GM19239 (cell line): Measurements from ENCODE around the gene MYL12A.
"Not testable (repeated sequence)": the region's sequence is repeated elsewhere in the genome, so short reads cannot be mapped to it uniquely, and the experiment has no call there.

Experiments
- DNase-seq: peaks from one replicate; pipeline ENCODE4 v3.0.0; 2011; ENCODE audit warnings: low spot score; ENCODE audit not compliant: insufficient read length
- FAIRE-seq: peaks from 2 replicates; lab custom pipeline; 2011; peaks lifted over from hg19 to GRCh38; lab: Jason Lieb, UNC

The MYL12A gene

DNA sequence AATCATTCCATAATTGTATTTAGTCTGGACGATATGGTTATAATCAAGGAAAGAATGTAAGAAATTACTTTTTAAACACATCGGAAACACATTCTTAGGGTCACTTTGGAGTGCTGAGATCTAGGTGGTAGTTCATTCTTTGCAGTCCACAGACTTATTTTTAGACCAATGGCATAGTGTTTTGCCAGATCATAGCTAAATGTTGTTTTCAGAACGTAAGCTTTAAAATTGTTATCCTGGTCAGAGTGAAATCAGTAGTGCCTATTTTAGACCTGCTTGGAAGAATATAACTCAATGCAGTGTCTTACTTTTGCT lies 4.3 kb downstream of the MYL12A start:
- DNase-seq = no peak
- no peak for FAIRE-seq

GRCh38 chr18:3252843-3253242 lies 5.2 kb downstream of the MYL12A start:
- DNase-seq (no peak), FAIRE-seq (no peak)

DNA sequence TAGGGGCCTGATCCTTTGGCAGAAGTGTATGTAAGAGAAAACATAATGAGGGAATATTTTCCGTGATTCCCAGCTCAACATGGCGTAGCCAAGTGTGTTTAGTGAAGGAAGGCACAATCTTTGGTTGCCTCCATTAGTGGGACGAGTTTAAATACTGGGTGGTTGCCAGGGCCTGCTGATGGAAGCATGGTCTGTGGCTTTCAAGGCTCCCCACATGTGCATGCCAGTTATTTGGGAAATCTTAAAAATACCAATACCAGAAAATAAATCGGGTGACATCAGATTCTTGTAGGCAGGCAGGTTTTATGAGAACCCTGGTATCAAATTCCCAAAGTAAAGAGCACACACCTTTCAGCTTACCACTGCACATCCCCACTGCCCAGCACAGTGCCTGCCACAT lies 7.1 kb downstream of the MYL12A start:
- no peak for FAIRE-seq

DNA sequence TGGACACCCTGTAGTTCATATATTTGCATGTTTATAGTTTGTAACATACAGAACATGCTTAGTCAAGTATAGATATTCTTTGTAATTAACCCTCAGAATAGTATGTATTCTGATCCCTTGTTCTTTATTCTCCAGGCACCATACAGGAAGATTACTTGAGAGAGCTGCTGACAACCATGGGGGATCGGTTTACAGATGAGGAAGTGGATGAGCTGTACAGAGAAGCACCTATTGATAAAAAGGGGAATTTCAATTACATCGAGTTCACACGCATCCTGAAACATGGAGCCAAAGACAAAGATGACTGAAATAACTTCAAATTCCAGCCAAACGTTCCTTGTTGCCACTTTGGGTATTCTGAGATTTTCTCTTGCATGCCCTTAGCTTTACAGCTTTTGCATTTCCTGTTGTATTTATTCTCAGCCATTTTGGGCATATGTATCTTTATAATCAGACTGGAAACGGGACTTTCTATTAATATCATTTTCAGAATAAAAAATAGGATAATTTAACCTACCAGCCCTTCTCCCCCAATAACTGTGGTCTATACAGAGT lies 8.1 kb downstream of the MYL12A start:
- DNase-seq (no peak), FAIRE-seq (peak; percentile 63)

More for the DNA sequence above, 7.1 kb downstream of the MYL12A start:
- DNase-seq = no peak

- no peak for DNase-seq
- FAIRE-seq = peak; percentile 72
These were observed 9.4 kb downstream of the MYL12A start for GRCh38 chr18:3256693-3257626.

GRCh38 chr18:3257627-3258120 lies 10.1 kb downstream of the MYL12A start:
- DNase-seq (no peak), FAIRE-seq (no peak)

DNA sequence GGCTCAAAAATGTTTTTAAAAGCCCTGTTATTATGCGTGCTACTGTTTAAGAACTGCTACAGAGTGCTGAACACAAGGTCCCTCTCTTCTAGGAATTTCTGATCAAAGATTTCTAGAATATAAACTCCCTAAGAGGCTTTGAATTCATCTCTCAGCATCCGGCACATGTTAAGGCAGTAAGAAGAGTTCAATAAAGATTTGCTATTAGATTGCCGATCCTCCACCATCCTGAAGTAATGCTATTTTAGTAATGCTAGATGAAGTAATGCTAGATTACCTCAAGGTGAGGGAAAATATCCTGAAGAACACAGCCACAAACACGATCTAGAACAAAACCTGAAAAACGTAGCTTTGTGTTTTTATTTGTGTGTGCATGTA lies 13.4 kb downstream of the MYL12A start:
- no peak for DNase-seq
- FAIRE-seq = peak; percentile 42

DNA sequence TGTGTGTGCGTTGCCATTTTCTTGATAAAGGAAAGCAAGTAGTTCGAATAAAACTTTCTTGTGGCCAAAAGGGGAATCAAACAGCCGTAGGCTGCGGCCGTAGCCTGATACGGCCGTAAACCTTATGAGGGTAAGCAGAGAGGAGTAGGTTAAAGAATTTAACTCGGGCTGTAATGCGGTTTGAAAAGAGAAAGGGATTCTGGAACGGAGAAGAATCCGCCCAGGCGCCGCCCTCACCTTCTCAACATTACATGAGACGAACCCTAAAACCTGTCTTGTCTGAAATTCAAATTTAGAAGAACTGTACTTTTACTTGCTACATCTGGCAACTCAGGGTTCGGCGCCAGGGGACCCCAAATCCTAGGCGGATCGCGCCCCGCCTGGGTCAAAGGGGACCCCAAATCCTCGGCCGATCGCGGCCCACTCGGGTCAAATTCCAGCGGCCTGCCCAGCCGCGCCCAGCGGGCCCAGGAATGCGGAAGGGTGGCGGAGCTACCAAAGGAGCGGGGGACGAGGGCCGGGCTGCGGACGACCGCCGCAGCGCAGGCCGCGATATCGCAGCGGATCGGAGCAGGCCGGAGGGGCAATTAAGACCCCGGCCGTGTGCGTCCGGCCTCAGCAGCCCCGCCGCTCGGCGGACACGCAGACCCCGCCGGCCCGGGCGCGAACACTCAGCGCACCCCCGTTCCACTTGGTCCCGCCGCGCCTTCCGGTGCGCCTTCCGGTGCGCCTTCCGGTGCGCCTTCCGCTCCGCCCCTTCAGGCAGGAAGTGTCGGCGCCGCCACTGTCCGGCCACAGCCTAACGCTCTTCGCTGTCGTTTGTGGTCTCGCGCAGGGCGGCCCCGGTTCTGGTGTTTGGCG lies 14.0 kb downstream of the MYL12A start, which contains the start of gene MYL12B:
Gene MYL12B, plus strand, starts transcription at position 761 of the 861 bp plus-strand sequence. CDS start 10,766 bp downstream, outside the sequence.
- peak; percentile 70 for FAIRE-seq
- DNase-seq = peak; percentile 69

DNA sequence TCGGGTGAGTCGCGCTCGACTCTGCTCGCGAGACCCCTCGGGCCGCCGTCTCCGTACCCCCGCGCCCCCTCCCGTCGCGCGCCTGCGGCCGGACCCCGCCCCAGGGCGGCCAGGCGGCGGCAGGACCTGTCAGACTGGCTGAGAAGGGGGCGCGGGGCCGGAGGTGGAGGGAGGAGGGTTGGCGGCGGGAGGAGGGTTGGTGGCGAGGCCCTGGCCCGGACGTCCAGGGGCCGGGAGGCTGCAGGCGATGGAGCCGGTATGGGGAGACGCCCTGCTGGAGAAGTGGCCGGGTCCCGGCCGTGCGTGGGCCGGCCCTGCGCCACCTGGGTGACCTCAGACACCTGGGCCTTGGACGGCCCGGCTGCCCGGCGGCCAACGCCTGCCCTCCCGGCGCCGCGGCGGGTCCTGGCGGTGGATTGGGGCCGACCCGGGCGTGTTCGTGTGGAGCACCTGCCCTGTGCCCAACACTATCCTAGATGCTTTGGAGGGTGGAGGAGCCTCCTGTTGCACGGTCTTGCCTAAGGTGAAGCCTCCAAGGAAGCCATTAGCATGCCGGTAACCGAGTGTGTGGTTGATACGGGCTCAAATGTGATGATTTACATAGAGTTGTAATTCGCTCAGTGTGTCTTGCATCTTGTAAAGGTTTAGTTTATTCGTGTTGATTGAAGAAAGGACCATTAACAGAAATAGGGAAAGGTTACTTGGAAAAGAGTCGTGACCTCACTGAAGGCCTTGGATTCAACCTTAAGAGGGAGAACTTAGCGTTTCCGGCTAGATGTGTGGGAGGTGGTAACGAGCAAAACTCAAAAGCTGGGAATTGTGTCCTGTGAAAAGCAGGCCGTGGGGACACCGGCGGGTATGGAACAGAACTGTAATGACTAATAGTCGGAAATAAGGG lies 14.9 kb downstream of the MYL12A start:
- FAIRE-seq (no peak), DNase-seq (no peak)

GRCh38 chr18:3263132-3263700 lies 15.6 kb downstream of the MYL12A start:
- no peak for FAIRE-seq
- no peak for DNase-seq

DNA sequence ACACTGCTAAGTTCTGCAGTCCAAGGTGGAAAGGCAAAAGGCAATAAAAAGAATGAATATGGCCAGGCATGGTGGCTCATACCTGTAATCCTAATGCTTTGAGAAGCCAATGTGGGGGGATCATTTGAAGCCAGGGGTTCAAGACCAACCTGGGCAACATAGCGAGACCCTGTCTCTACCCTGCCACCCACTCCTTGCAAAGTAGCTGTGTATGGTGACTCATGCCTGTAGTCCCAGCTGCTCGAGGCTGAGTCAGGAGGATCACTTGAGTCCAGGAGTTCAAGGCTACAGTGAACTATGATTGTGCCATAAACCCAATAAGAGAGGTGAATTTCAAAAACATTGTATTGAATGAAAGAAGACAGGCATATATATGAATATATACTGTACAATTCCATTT lies 16.8 kb downstream of the MYL12A start:
- DNase-seq = no peak

GRCh38 chr18:3265564-3266033 lies 18.0 kb downstream of the MYL12A start:
- no peak for DNase-seq
- no peak for FAIRE-seq

More for the DNA sequence above, 16.8 kb downstream of the MYL12A start:
- FAIRE-seq = no peak

DNA sequence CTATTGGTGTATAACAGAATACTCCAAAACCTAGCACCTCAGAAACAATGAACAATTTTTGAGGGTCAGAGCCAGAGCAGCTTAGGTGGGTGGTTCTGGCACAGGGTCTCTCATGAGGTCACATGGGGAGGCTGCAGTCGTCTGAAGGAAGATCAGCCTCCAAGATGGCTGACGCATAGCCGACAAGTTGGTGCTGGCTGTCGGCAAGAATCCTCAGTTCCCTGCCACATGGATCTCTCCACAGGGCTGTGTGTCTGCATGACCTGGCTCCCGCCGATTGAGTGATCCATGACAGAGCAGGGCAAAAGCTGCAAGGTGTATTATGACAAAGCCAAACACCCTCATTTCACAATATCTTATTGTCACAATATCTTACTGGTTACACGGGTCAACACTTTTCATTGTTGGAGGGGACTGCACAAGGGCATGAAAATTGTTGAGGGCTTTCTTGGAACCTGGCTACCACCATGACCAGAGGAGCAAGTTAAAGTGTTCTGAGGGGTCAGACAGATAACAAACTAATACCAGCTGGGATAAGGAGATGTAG lies 18.5 kb downstream of the MYL12A start:
- FAIRE-seq (no peak), DNase-seq (no peak)

DNA sequence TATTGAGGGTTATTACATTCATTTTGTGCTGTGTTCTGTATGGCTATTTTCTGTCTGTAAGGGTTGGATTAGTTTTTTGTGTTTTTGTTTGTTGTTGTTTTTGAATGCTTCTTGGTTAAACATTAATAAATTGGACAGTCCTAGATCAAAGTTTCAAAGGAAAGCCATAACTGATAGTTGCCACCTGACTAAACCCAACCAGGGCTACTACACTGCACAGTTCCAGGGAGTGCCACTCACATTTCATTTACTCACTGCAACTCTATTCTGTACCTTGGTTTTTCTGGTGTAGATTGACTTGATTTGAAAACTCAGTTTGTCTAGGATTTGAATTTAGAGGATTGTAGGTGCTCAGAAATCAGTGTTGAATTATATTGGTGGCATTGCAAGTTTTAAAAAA lies 20.7 kb downstream of the MYL12A start:
- no peak for FAIRE-seq
- no peak for DNase-seq

DNA sequence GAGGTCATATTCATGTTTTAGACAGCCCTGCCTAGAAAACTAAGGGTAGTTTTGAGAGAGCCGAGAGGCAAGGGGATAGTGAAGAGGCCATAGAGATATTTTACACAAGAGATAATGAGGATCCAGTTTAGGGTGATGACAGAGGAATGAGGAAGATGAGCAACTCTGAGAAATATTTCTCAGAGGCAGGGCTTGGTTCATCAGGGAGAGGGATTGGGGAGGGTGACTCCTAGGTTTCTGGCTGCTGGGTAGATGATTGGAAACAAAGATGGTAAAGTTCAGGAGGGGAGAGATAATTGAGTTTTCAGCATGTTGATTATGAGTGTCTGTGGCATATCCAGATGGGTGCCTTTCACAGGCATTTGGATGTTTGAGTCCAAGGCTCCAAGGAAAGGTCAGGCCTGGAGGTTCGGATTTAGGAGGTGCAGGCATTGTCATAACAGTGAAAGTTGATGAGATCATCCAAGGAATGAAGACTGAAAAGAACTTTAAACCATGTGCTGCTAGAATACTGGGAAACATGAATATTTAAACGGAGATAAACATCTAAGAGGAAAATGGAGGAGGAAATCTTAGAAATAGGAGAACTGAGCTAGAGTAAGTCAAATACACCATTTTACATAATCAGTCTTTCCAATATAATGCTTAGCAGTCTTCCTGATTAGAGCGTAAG lies 21.8 kb downstream of the MYL12A start:
- FAIRE-seq = no peak
- DNase-seq = no peak

- FAIRE-seq (no peak), DNase-seq (no peak)
These were observed 22.3 kb downstream of the MYL12A start for GRCh38 chr18:3269914-3270299.

GRCh38 chr18:3273042-3273441 lies 25.4 kb downstream of the MYL12A start:
- no peak for DNase-seq
- no peak for FAIRE-seq

DNA sequence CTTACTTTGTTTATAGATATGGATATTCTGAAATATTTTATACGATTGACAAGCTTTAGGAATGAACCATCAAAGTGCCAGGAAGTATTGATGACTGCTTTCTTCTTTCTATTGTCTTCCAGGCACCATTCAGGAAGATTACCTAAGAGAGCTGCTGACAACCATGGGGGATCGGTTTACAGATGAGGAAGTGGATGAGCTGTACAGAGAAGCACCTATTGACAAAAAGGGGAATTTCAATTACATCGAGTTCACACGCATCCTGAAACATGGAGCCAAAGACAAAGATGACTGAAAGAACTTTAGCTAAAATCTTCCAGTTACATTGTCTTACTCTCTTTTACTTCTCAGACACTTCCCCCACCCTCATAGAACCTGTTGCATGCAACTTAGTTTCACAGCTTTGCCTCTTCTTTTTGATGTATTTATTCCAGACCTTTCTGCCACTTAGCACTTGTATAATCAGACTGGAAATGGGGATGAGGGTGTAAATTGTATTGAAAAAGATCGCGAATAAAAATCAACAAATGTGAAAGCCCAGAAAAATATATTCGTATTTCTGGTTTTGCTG lies 30.1 kb downstream of the MYL12A start:
- DNase-seq, FAIRE-seq: not testable (repeated sequence)
